22Rv1 (cell line): Measurements from ENCODE around the gene TRUB2.
"Not testable (repeated sequence)": the region's sequence is repeated elsewhere in the genome, so short reads cannot be mapped to it uniquely, and the experiment has no call there.

Experiments
- CTCF ChIP-seq: fragments of 450-650 bp; IDR thresholded peaks from 2 replicates; pipeline ENCODE4 v1.5.1; 2017; ENCODE audit warnings: mild to moderate bottlenecking
- ZFX ChIP-seq: fragments of 450-650 bp; IDR thresholded peaks from 2 replicates; pipeline ENCODE4 v1.6.1; 2017; ENCODE audit warnings: antibody characterized with exemption, borderline replicate concordance

GRCh38 chr9:128279088-128280073, 42.9 kb downstream of the TRUB2 start:
- TF ChIP-seq CTCF, ZFX: not testable (repeated sequence)
